Smooth muscle cell (in vitro differentiated cells): ENCODE data around the gene PKP2. TPM values are rescaled to one million over a fixed set of nuclear protein-coding genes. Genes with fewer than 3 reads are reported as not detected.
A peak's percentile ranks its signal among the peaks of the same experiment; 100 is the strongest.

Source experiments
- DNase-seq: peaks from one replicate; lab custom pipeline; 2025; ENCODE audit not compliant: unreplicated experiment; lab: John Stamatoyannopoulos, UW
- H2AFZ ChIP-seq: fragments of 200-600 bp; sonication (generic); 2 replicates; pipeline ENCODE4 v1.6.0; 2016; ENCODE audit warnings: antibody characterized with exemption, low read depth, mild to moderate bottlenecking
- H3F3A ChIP-seq: fragments of 200-600 bp; sonication (generic); 2 replicates; pipeline ENCODE4 v1.6.0; 2017; ENCODE audit warnings: antibody characterized with exemption, low read depth
- H3K27ac ChIP-seq: fragments of 200-600 bp; sonication (generic); 2 replicates; pipeline ENCODE4 v1.5.1; 2016; ENCODE audit warnings: low read depth, mild to moderate bottlenecking
- H3K27me3 ChIP-seq: fragments of 200-600 bp; sonication (generic); 2 replicates; pipeline ENCODE4 v1.6.1; 2016; ENCODE audit warnings: low read depth, mild to moderate bottlenecking
- H3K36me3 ChIP-seq: fragments of 200-600 bp; sonication (generic); 2 replicates; pipeline ENCODE4 v1.5.1; 2016; ENCODE audit warnings: low read depth
- H3K4me1 ChIP-seq: fragments of 200-600 bp; sonication (generic); 2 replicates; pipeline ENCODE4 v1.5.1; 2016; ENCODE audit warnings: low read depth
- H3K4me2 ChIP-seq: fragments of 200-600 bp; sonication (generic); 2 replicates; pipeline ENCODE4 v1.6.0; 2016; ENCODE audit warnings: mild to moderate bottlenecking
- H3K4me3 ChIP-seq: fragments of 200-600 bp; sonication (generic); 2 replicates; pipeline ENCODE4 v1.5.1; 2016; ENCODE audit warnings: mild to moderate bottlenecking
- H3K79me2 ChIP-seq: fragments of 200-600 bp; sonication (generic); 2 replicates; pipeline ENCODE4 v1.6.0; 2016; ENCODE audit warnings: low read depth, mild to moderate bottlenecking
- H3K9ac ChIP-seq: fragments of 200-600 bp; sonication (generic); 2 replicates; pipeline ENCODE4 v1.6.0; 2016; ENCODE audit warnings: low read depth
- H3K9me3 ChIP-seq: fragments of 200-600 bp; sonication (generic); replicated peaks from 2 replicates; pipeline ENCODE4 v1.5.1; 2016; ENCODE audit warnings: low read depth
- H4K20me1 ChIP-seq: fragments of 200-600 bp; sonication (generic); 2 replicates; pipeline ENCODE4 v1.6.0; 2016; ENCODE audit warnings: low read depth
- CTCF ChIP-seq: fragments of 200-600 bp; sonication (generic); IDR thresholded peaks from 2 replicates; pipeline ENCODE4 v1.5.1; 2017; ENCODE audit warnings: borderline replicate concordance, mild to moderate bottlenecking, antibody characterized with exemption; ENCODE audit not compliant: insufficient read depth, poor library complexity, severe bottlenecking
- WGBS: methylation state at CpG from one replicate; pipeline ENCODE4 v1.1.7; 2016; ENCODE audit warnings: low lambda C conversion rate; 5-methylcytosine and 5-hydroxymethylcytosine counted together
- polyA plus RNA-seq: library from polyadenylated mRNA; unstranded; fragments of >200 nt; fragmentation: Nextera tagmentation; extraction: Ambion mirVana; gene quantifications from 2 replicates; pipeline ENCODE4 v1.2.1, GENCODE V29; 2016
- total RNA-seq: library from RNA; depleted of rRNA; stranded (reverse); fragments of >200 nt; gene quantifications from 2 replicates; pipeline ENCODE4 v1.2.3, GENCODE V29; 2014

Gene PKP2
- total RNA-seq (18.4 and 22.3 TPM in 2 replicates), polyA plus RNA-seq (7.3 and 21.5 TPM in 2 replicates)

GRCh38 chr12:32896432-32897280 is at the start of gene PKP2:
Gene PKP2 (minus strand): TSS chr12:32896777. CDS start chr12:32896731, 46 bp downstream.
- under 1% methylated on average over 22 of the region's 94 CpGs for WGBS
- Histone ChIP-seq H3K36me3 (no peaks in the 10 kb centered on the region), H3K27ac (peak within 1 kb of the TSS; percentile 72), H3K9me3 (no peaks in the 10 kb centered on the region), H4K20me1 (no peaks in the 10 kb centered on the region), H3K9ac (no peak within 1 kb of the TSS), H3K79me2 (peaks cover 28% of the 10 kb centered on the region), H2AFZ (peak within 1 kb of the TSS; percentile 86), H3F3A (peaks cover 25% of the 10 kb centered on the region), H3K4me2 (peak within 1 kb of the TSS; percentile 90), H3K4me3 (peak within 1 kb of the TSS; percentile 66), H3K27me3 (no peaks in the 10 kb centered on the region), H3K4me1 (peaks cover 30% of the 10 kb centered on the region)
- no peak for TF ChIP-seq CTCF
- peak; percentile 41 for DNase-seq

- DNase-seq: no peak
- H3F3A ChIP-seq: no peaks in the 10 kb centered on the region
- no peaks in the 10 kb centered on the region for H3K27me3 ChIP-seq
Measured at GRCh38 chr12:32944195-32944594, 47.6 kb upstream of the PKP2 start.

GRCh38 chr12:32939801-32940200 is 43.2 kb upstream of the PKP2 start:
- no peaks in the 10 kb centered on the region for H3K79me2 ChIP-seq
- no peak for TF ChIP-seq CTCF
- no peak overlapping the region for H3K4me2 ChIP-seq
- no peaks in the 10 kb centered on the region for H3F3A ChIP-seq
- H3K9me3 ChIP-seq: no peaks in the 10 kb centered on the region
- H3K9ac ChIP-seq: no peak overlapping the region
- no peaks in the 10 kb centered on the region for H3K4me1 ChIP-seq
- H2AFZ ChIP-seq: no peak overlapping the region
- WGBS: 67% methylated on average over 3 of the region's 3 CpGs
- no peaks in the 10 kb centered on the region for H3K36me3 ChIP-seq
- DNase-seq: no peak
- H4K20me1 ChIP-seq: no peaks in the 10 kb centered on the region
- no peak overlapping the region for H3K27ac ChIP-seq
- no peaks in the 10 kb centered on the region for H3K27me3 ChIP-seq
- no peak overlapping the region for H3K4me3 ChIP-seq

More at GRCh38 chr12:32944195-32944594, 47.6 kb upstream of the PKP2 start:
- Histone ChIP-seq H3K27ac (peak overlapping the region; percentile 15), H3K9me3 (no peaks in the 10 kb centered on the region), H3K4me3 (no peak overlapping the region), H3K4me2 (no peak overlapping the region), H3K79me2 (no peaks in the 10 kb centered on the region), H3K4me1 (no peaks in the 10 kb centered on the region), H3K36me3 (no peaks in the 10 kb centered on the region), H2AFZ (no peak overlapping the region), H4K20me1 (no peaks in the 10 kb centered on the region), H3K9ac (no peak overlapping the region)
- 73% methylated on average over 6 of the region's 6 CpGs for WGBS
- no peak for TF ChIP-seq CTCF
